ENCODE measurements around the gene GBA2.

GRCh38 chr9:35713578-35713977 lies 35.5 kb downstream of the GBA2 start:
- TF ChIP-seq CTCF (IDR thresholded peaks at IDR 0.05), result no peak
- TF ChIP-seq POLR2A (IDR thresholded peaks at IDR 0.05), result no peak
